ENCODE data around the gene JADE3.

JADE3 gene

GRCh38 chrX:46912098-46912602, at the start of gene JADE3:
TSS of gene JADE3 (plus strand) at chrX:46912421. CDS start at chrX:46984895, 72,474 bp downstream.
- DNase-seq = peak; percentile 70

- DNase-seq = peak; percentile 6
Measured at GRCh38 chrX:46863072-46863471, 49.1 kb upstream of the JADE3 start.

- DNase-seq = no peak
Measured at GRCh38 chrX:46864606-46865005, 47.6 kb upstream of the JADE3 start.

GRCh38 chrX:46865281-46865680, 46.9 kb upstream of the JADE3 start:
- peak; percentile 60 for DNase-seq

- DNase-seq = no peak
Measured at GRCh38 chrX:46866726-46867125, 45.5 kb upstream of the JADE3 start.

GRCh38 chrX:46873746-46874145, 38.5 kb upstream of the JADE3 start:
- DNase-seq = no peak

- no peak for DNase-seq
Measured at GRCh38 chrX:46876901-46877300, 35.3 kb upstream of the JADE3 start.

- no peak for DNase-seq
Measured at GRCh38 chrX:46882266-46882665, 30.0 kb upstream of the JADE3 start.

GRCh38 chrX:46884799-46885198, 27.4 kb upstream of the JADE3 start:
- DNase-seq = no peak

- no peak for DNase-seq
Measured at GRCh38 chrX:46898207-46898606, 14.0 kb upstream of the JADE3 start.

- peak; percentile 77 for DNase-seq
Measured at GRCh38 chrX:46903458-46904242, 8.6 kb upstream of the JADE3 start.

- DNase-seq = no peak
Measured at GRCh38 chrX:46904626-46905025, 7.6 kb upstream of the JADE3 start.

- DNase-seq = no peak
Measured at GRCh38 chrX:46910415-46910814, 1.8 kb upstream of the JADE3 start.

- DNase-seq = peak; percentile 54
Measured at GRCh38 chrX:46912603-46913491, 626 bp downstream of the JADE3 start.

- peak; percentile 37 for DNase-seq
Measured at GRCh38 chrX:46913667-46914066, 1.4 kb downstream of the JADE3 start.

GRCh38 chrX:46916273-46916672, 4.1 kb downstream of the JADE3 start:
- DNase-seq = no peak

GRCh38 chrX:46917622-46918021, 5.4 kb downstream of the JADE3 start:
- no peak for DNase-seq

GRCh38 chrX:46918434-46918833, 6.2 kb downstream of the JADE3 start:
- peak; percentile 13 for DNase-seq

GRCh38 chrX:46920235-46920634, 8.0 kb downstream of the JADE3 start:
- no peak for DNase-seq

- DNase-seq = no peak
Measured at GRCh38 chrX:46922611-46923010, 10.4 kb downstream of the JADE3 start.

GRCh38 chrX:46927718-46928117, 15.5 kb downstream of the JADE3 start:
- DNase-seq = no peak

- no peak for DNase-seq
Measured at GRCh38 chrX:46929439-46930261, 17.4 kb downstream of the JADE3 start.

GRCh38 chrX:46935295-46935694, 23.1 kb downstream of the JADE3 start:
- DNase-seq = no peak

Data from OCI-M1 (cell line).